Heart left ventricle (tissue), 16 donors: Measurements from ENCODE around the gene PTK6. TPM values are rescaled to one million over a fixed set of nuclear protein-coding genes. Genes with fewer than 3 reads are reported as not detected.

Experiments used
- ATAC-seq, 4 donors: fragments of 200-7000 bp; cut with Tn5 transposase; one replicate each; pipeline ENCODE4 v1.9.1; 2020 to 2022; ENCODE audit warnings: moderate library complexity in 4 of 4, mild to moderate bottlenecking in 3 of 4, moderate number of reproducible peaks in 1 of 4
- DNase-seq, 5 donors: peaks; one replicate each; pipeline ENCODE4 v3.0.0-alpha.2; 2020
- H3K27ac ChIP-seq, 12 donors: fragments of 200-600 bp; sonication (generic) in 4 of 12; one replicate each; pipeline versions ENCODE4 v1.5.0 to v1.8.0; 2016 to 2022; ENCODE audit warnings: mild to moderate bottlenecking in 2 of 12
- H3K27me3 ChIP-seq, 9 donors: fragments of 200-600 bp; sonication (generic) in 2 of 9; one replicate each; pipeline versions ENCODE4 v1.5.1 to v1.8.0; 2016 to 2022; ENCODE audit warnings: mild to moderate bottlenecking in 3 of 9
- H3K36me3 ChIP-seq, 9 donors: fragments of 200-600 bp; sonication (generic) in 2 of 9; one replicate each; pipeline versions ENCODE4 v1.5.0 to v1.8.0; 2018 to 2022; ENCODE audit warnings: mild to moderate bottlenecking in 2 of 9
- H3K4me1 ChIP-seq, 12 donors: fragments of 200-600 bp; sonication (generic) in 4 of 12; one replicate each; pipeline versions ENCODE4 v1.5.0 to v1.8.0; 2016 to 2022; ENCODE audit warnings: mild to moderate bottlenecking in 3 of 12
- H3K4me3 ChIP-seq, 12 donors: fragments of 200-600 bp; sonication (generic) in 4 of 12; one replicate each; pipeline versions ENCODE4 v1.5.0 to v1.8.0; 2017 to 2022; ENCODE audit warnings: mild to moderate bottlenecking in 9 of 12, moderate library complexity in 4 of 12
- H3K9me3 ChIP-seq, 12 donors: fragments of 200-600 bp; sonication (generic) in 4 of 12; one replicate each; pipeline versions ENCODE4 v1.5.0 to v1.8.0; 2016 to 2022; ENCODE audit warnings: mild to moderate bottlenecking in 1 of 12
- POLR2A ChIP-seq, 2 donors: fragments of 450-650 bp; IDR thresholded peaks; one replicate each; pipeline ENCODE4 v1.6.1; 2017; ENCODE audit warnings: antibody characterized with exemption in 2 of 2, mild to moderate bottlenecking in 2 of 2, moderate library complexity in 2 of 2
- WGBS, 4 donors: extraction: QIAGEN DNeasy Blood & Tissue Kit in 2 of 4; methylation state at CpG; one replicate each; pipeline versions ENCODE4 v1.1.5 to v1.1.7; 2013 to 2018; 5-methylcytosine and 5-hydroxymethylcytosine counted together
- intact Hi-C, 10 donors: fragments of 100-400 bp; cut with DNase I; formaldehyde crosslinking; loops; one replicate each; pipeline versions ENCODE4 v1.11.1 to v1.14.2; 2022
- polyA plus RNA-seq, 2 donors: library from polyadenylated mRNA; stranded (reverse); fragments of 200-250 nt; gene quantifications; one replicate each; pipeline ENCODE4 v1.2.3, GENCODE V29; 2013
- total RNA-seq, 9 donors: library from RNA; depleted of rRNA in 2 of 9; stranded (reverse); fragments of >200 nt in 2 of 9; fragmentation: NEBNext Ultra II Directional in 3 of 9; extraction: Animal tissue kit (Norgen Biotek cat#: 25700) in 3 of 9; gene quantifications; one replicate each; pipeline versions ENCODE4 v1.1.0 to v1.2.4, GENCODE V29; 2016 to 2023
- TF ChIP-seq, protein P1 (sequence below), 12 donors: fragments of 200-600 bp; sonication (generic) in 4 of 12; IDR thresholded peaks; one replicate each; pipeline versions ENCODE4 v1.5.0 to v1.8.0; 2018 to 2022; ENCODE audit warnings: antibody characterized with exemption in 12 of 12, mild to moderate bottlenecking in 5 of 12
- donor health status: ischemic (EF 13 %, LVEDD 7.1; RV severe dilation, severe dysfunction).
- donor health status: healthy with polysubstance abuse.
- donor health status: DM: no; HTN: yes; CAD: no.
- donor health status: DM: no; HTN: no; CAD: no.
- donor health status: ischemic (EF 25% LVEDD 6.9; RV normal size, moderate dysfunction).
- donor health status: ischemic (EF 25% LVEDD 5.7; RV mildly dilated, moderate dysfunction).
- donor health status: healthy.
- donor health status: DM: yes; HTN: yes; CAD: no.
- donor health status: ischemic (EF 35%, LVEDD 5.7; RV mildly dilated, moderate dysfunction).
- donor health status: nonischemic (EF 11% LVEDD 7.7; RV severe dilation, severe dysfunction).
- donor health status: DM: yes; HTN: yes; CAD: no.
- donor health status: PGD.
- donor health status: ischemic (EF 29% LVEDD 5.4; RV normal size, mild dysfunction).
- donor health status: nonischemic (EF 23%, LVEDD 6.1; RV moderate dilation, normal function).

The PTK6 gene
- total and polyA plus RNA-seq, 11 donors = 0.04 to 0.29 (median 0.12) TPM; not detected in 7

DNA sequence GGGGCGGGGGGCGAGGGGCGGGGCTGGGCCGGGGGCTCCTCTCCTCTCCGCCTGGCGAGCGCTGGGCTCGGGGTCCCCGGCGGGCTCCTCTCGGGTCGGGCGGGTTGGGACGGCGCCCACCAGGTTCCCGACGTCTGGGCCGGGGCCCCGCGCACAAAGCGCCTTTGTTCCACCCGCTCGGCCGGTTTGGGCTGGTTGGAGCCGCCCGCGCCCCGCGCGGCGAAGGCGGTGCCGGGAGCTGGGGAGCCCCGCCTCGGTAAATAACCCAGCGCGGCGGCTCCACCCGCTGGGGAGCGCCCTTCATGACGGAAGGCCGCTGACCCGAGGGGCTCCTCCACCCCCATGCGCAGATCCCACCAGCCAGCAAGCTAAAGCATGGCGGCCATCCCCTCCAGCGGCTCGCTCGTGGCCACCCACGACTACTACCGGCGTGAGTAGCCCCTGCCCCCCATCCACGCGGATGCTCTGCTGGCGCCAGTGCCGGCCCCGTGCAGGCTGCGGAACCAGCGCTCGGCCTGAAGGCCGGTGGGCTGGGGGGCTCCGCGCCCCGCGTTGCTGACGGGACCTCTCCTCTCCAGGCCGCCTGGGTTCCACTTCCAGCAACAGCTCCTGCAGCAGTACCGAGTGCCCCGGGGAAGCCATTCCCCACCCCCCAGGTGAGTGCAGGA lies 16.1 kb downstream of the PTK6 start:
- ATAC-seq (peak in 3 of 4 donors; percentile 34 to 68 (median 66)), DNase-seq (peak; percentile 52 to 83 (median 72))
- H3K36me3 ChIP-seq = peaks cover 0 to 21% (median 2%) of the 10 kb centered on the region in 9 donors
- peak overlapping the region; percentile 73 to 98 (median 88) for H3K4me3 ChIP-seq
- H3K9me3 ChIP-seq = peaks cover 0 to 9% (median 0%) of the 10 kb centered on the region in 12 donors
- no peaks in the 10 kb centered on the region for H3K27me3 ChIP-seq
- intact Hi-C loops = loop anchor here in 6 of 10 donors (1.0 to 10.0 kb wide), 5 partner anchors 24 to 79 kb away; no protein-coding TSS in a partner anchor
- 1 to 7% (median 2%) methylated on average over 26 to 68 of the region's 68 CpGs for WGBS, 4 donors
- no peak for TF ChIP-seq POLR2A (IDR thresholded peaks at IDR 0.05)
- TF ChIP-seq, protein P1, sequence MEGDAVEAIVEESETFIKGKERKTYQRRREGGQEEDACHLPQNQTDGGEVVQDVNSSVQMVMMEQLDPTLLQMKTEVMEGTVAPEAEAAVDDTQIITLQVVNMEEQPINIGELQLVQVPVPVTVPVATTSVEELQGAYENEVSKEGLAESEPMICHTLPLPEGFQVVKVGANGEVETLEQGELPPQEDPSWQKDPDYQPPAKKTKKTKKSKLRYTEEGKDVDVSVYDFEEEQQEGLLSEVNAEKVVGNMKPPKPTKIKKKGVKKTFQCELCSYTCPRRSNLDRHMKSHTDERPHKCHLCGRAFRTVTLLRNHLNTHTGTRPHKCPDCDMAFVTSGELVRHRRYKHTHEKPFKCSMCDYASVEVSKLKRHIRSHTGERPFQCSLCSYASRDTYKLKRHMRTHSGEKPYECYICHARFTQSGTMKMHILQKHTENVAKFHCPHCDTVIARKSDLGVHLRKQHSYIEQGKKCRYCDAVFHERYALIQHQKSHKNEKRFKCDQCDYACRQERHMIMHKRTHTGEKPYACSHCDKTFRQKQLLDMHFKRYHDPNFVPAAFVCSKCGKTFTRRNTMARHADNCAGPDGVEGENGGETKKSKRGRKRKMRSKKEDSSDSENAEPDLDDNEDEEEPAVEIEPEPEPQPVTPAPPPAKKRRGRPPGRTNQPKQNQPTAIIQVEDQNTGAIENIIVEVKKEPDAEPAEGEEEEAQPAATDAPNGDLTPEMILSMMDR (IDR thresholded peaks at IDR 0.05) = peak in 4 of 12 donors; percentile 8 to 39 (median 24)
- peak overlapping the region; percentile 89 to 99 (median 97) for H3K27ac ChIP-seq
- peaks cover 0 to 35% (median 22%) of the 10 kb centered on the region in 12 donors for H3K4me1 ChIP-seq

DNA sequence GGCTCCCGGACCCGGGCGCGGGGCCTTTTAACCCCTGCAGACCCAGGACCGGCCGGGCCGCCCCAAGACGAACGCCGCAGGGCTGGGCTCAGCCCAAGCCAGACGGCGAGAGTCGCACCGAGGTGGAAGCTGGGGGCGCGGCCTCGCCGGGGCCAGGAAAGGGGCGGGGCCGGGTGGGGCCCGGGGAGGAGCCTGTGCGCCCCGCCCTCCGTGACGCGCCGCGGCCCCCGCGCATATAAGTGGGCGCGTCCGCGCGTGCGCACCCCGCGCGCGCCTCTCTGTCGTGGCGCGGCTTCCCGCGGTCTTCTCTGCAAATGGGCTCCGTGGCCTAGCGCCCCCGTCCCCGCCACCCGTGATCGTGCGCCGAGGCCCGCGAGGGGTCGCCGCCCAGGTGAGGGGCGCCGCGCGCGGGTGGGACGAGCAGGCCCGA lies 16.7 kb downstream of the PTK6 start, which contains the start of gene PPDPF:
Gene PPDPF (plus strand): TSS at position 262 of the 430 bp plus-strand sequence. CDS start 544 bp downstream, outside the sequence.
- intact Hi-C loops = loop anchor here in 5 of 10 donors (1.0 to 10.0 kb wide), 4 partner anchors 24 to 78 kb away; no protein-coding TSS in a partner anchor
- ATAC-seq (peak; percentile 70 to 91 (median 87)), DNase-seq (peak; percentile 83 to 94 (median 89))
- Histone ChIP-seq H3K9me3 (peaks cover 0 to 9% (median 0%) of the 10 kb centered on the region in 12 donors), H3K4me1 (peaks cover 0 to 35% (median 22%) of the 10 kb centered on the region in 12 donors), H3K27me3 (no peaks in the 10 kb centered on the region), H3K4me3 (peak within 1 kb of the TSS; percentile 73 to 98 (median 88)), H3K27ac (peak within 1 kb of the TSS; percentile 89 to 99 (median 97)), H3K36me3 (peaks cover 0 to 21% (median 2%) of the 10 kb centered on the region in 9 donors)
- WGBS, 4 donors = 0 to 1% (median 0%) methylated on average over 24 to 64 of the region's 64 CpGs
- TF ChIP-seq, protein P1 (IDR thresholded peaks at IDR 0.05) = no peak
- peak in 1 of 2 donors; percentile 91 for TF ChIP-seq POLR2A (IDR thresholded peaks at IDR 0.05)

DNA sequence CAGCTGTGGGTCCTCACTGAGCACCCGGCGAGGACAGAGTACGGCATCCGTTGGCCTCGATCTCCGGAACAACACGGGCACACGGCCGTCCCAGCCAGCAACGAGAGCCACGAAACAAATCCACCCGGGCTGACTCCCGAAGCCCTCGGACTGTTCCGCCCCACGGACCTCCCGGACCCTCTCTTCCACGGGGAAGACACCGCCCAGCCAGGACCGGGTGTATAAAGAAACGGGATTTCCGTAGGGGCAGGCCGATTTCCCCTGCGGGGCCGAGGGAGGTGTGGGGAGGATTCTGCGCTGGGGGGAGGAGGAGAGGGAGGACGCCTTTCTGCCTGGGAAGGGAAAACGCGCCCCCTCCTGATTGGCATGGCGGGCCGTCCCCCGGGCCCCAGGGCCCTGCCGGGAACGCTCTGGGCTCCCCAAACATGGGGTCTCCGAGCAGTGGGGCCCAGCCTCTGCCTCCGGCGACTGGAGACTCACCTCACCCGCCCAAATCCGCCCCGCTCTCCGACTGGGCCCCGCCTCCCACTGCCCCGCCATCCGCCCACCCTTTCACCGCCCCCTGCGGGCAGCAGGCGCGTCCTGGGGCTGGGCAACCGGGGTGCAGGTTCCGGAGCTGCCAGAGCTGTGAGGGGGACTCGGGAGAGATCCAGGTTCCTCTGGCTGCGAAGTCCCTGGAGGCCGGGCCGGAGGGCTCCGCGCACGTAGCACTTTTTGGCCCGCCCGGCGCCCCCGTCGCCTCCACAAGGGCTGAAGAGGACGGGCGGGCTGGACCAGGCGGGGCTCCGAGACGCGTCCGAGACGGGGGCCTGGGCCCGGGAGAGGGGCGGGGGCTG lies 17.3 kb downstream of the PTK6 start:
- H3K9me3 ChIP-seq = peaks cover 0 to 9% (median 0%) of the 10 kb centered on the region in 12 donors
- H3K36me3 ChIP-seq = peaks cover 0 to 21% (median 2%) of the 10 kb centered on the region in 9 donors
- 1 to 2% (median 1%) methylated on average over 27 to 72 of the region's 72 CpGs for WGBS, 4 donors
- DNase-seq (peak in 4 of 5 donors; percentile 75 to 86 (median 78)), ATAC-seq (peak; percentile 20 to 67 (median 57))
- peak overlapping the region; percentile 89 to 99 (median 97) for H3K27ac ChIP-seq
- H3K4me3 ChIP-seq = peak overlapping the region; percentile 73 to 98 (median 88)
- intact Hi-C loops = loop anchor here in 6 of 10 donors (1.0 to 10.0 kb wide), 4 partner anchors 23 to 78 kb away; no protein-coding TSS in a partner anchor
- H3K27me3 ChIP-seq = no peaks in the 10 kb centered on the region
- no peak for TF ChIP-seq POLR2A (IDR thresholded peaks at IDR 0.05)
- TF ChIP-seq, protein P1 (IDR thresholded peaks at IDR 0.05) = peak in 11 of 12 donors; percentile 0 to 67 (median 44)
- peaks cover 0 to 35% (median 22%) of the 10 kb centered on the region in 12 donors for H3K4me1 ChIP-seq
